Epidermal melanocyte (primary cell): ENCODE measurements around the gene KRTAP2-1.
"Not testable (repeated sequence)": the region's sequence is repeated elsewhere in the genome, so short reads cannot be mapped to it uniquely, and the experiment has no call there.

Experiments
- DNase-seq: peaks from one replicate; pipeline ENCODE4 v3.0.0; 2011; ENCODE audit warnings: low spot score; ENCODE audit not compliant: insufficient read length

The KRTAP2-1 gene, protein sequence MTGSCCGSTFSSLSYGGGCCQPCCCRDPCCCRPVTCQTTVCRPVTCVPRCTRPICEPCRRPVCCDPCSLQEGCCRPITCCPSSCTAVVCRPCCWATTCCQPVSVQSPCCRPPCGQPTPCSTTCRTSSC

DNA sequence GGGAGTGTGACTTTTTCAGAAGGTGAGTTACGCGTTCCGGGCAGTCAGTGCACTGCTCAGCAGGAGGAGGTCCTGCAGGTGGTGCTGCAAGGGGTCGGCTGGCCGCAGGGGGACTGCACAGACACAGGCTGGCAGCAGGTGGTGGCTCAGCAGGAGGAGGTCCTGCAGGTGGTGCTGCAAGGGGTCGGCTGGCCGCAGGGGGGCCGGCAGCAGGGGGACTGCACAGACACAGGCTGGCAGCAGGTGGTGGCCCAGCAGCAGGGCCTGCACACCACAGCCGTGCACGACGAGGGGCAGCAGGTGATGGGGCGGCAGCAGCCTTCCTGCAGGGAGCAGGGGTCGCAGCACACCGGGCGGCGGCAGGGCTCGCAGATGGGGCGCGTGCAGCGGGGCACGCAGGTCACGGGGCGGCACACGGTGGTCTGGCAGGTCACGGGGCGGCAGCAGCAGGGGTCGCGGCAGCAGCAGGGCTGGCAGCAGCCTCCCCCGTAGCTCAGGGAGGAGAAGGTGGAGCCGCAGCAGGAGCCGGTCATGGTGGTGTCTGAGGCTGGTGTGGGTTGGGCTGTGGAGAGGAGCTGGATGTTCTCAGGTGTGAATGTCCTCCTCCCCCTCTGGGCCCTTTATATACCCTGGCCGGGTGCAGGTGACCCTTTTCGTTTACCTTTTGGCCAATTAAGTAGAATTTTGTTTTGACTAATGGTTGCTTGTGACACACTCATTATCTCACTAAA lies at the start of gene KRTAP2-1:
TSS of gene KRTAP2-1 (minus strand) at position 582 of the 731 bp plus-strand sequence. CDS start at position 533, 49 bp downstream.
- DNase-seq, result not testable (repeated sequence)

DNA sequence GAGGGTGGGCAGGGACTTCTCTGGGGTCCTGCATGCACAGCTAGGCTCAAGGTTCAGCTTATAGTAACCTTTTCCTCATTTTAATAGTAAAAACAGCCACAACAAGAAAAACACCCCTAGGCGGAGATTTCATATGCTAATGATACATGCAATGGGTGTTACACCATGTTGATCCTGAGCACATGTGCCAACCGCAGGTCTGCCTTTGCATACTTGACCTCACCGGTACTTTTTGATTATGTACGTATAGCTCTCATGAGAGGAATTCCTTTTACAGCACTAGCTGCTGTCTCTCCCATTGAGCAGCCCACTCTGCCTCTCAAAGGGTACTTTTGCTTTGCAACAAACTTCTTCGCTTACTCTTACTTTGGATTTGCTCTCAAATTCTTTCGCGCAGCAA lies 48.9 kb upstream of the KRTAP2-1 start:
- no peak for DNase-seq

DNA sequence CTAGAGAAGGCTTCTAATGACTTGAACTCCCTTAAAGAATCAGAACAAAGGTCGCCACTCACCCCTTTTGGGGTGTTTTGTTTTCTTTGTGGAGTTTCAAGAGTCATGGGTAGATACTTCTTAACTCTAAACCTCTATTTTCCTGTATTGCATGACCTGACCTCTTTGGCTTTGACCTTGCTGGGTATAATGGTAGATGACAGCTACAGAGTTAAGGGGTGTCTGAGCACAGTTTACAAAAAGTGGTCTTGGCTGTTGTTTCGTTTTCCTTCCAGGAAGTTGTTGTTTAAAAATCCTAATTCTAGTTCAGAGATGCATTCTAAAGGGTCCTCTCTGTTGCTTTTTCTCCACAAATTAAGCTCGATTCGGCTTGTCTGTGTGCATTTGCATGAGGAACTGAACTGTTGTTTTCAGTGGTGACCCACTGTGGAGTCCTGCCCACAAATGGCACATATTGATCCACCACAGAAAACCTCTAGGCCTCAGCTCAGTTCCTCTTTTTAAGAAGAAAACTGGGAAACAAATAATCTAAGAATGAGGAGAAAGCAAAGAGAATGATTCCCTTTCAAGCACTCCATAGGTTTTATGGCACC lies 41.7 kb upstream of the KRTAP2-1 start:
- not testable (repeated sequence) for DNase-seq

DNA sequence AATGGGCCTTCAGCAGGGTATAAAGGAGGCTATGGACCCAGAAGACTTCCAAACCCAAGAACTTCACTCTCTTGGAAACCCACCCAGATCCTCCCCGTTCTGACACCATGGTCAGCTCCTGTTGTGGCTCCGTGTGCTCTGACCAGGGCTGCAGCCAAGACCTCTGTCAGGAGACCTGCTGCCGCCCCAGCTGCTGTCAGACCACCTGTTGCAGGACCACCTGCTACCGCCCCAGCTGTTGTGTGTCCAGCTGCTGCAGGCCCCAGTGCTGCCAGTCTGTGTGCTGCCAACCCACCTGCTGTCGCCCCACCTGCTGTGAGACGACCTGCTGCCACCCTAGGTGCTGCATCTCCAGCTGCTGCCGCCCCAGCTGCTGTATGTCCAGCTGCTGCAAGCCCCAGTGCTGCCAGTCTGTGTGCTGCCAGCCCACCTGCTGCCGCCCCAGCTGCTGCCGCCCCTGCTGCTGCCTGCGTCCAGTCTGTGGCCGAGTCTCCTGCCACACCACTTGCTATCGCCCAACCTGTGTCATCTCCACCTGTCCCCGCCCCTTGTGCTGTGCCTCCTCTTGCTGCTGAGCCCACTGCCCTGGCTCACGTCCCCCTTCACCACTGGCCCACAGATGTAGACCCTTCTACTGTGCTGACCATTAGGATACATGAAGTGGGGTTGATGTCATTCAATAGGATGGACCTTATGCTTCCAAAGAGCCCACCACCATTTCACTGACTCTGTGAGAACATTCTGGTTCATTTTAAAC lies 37.2 kb upstream of the KRTAP2-1 start, which contains the start of gene KRTAP4-7:
TSS of gene KRTAP4-7 (plus strand) at position 51 of the 757 bp plus-strand sequence. CDS start at position 108, 57 bp downstream.
- not testable (repeated sequence) for DNase-seq

DNA sequence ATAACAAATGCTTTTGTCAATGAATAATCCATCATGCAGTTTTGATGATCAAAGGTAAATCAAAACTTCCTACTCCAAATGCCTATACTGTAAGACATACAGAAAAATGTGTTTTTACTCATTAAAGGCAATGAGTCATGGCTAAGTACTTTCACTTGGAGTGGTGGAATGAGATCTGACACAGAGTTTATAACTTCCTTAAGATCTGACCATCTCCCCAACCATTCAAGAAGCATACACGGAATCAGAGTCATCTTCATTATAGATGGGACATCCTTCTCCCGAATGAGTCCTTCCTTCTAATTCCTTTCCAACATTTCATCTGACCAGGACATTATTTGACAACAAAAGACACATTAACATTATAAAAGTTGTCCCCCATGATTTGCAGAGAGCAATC lies 36.3 kb upstream of the KRTAP2-1 start:
- not testable (repeated sequence) for DNase-seq

DNA sequence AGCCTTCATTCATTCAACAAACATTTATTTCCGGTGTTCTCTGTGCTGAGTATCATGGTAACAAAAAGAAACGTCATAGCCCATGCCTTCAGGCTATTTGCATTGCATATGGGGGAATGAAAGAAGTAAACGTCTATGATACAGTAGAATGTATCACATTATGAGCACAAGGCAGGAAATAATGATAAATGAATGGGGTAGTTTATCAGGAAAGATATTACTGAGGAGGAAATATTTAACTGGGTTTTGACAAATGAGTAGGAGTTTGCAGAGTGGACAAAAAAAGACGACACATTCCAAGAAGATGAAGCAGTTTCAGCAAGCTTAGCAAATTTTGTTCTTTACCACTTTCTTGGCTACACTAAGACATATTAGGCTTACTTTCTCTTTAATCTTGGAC lies 35.5 kb upstream of the KRTAP2-1 start:
- DNase-seq, result no peak

DNA sequence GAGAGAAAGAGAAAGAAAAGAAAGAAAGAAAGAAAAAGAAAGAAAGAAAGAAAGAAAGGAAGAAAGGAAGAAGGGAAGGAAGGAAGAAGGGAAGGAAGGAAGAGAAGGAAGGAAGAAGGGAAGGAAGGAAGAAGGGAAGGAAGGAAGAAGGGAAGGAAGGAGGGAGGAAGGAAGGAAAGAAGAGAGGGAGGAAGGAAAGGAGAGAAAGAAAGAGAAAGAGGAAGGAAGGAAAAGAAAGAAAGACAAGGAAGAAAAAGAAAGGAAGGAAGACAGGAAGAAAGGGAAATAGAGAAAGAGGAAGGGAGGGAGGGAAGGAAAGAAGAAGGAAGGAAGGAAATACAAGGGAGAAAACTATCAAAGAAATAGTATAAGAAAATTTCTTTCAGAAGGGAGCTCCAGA lies 29.7 kb upstream of the KRTAP2-1 start:
- no peak for DNase-seq

DNA sequence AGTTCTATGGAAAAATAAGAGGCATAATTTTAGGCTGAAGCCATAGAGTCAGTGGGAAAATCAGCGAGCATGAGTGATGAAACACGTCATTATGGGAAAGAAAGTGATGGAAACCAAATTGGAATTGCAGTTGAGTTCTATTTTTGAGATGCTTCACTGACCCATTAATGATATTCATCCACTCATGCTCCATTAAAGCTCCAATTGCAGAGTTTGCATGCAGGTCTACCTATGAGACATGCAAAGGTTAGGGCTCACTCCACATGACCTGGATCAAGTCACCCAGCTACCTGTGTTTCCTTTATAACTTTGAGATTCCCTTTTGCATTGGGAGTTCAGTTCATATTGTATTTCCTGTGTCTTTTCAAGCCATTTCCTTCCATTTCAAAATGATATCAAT lies 26.6 kb upstream of the KRTAP2-1 start:
- no peak for DNase-seq

DNA sequence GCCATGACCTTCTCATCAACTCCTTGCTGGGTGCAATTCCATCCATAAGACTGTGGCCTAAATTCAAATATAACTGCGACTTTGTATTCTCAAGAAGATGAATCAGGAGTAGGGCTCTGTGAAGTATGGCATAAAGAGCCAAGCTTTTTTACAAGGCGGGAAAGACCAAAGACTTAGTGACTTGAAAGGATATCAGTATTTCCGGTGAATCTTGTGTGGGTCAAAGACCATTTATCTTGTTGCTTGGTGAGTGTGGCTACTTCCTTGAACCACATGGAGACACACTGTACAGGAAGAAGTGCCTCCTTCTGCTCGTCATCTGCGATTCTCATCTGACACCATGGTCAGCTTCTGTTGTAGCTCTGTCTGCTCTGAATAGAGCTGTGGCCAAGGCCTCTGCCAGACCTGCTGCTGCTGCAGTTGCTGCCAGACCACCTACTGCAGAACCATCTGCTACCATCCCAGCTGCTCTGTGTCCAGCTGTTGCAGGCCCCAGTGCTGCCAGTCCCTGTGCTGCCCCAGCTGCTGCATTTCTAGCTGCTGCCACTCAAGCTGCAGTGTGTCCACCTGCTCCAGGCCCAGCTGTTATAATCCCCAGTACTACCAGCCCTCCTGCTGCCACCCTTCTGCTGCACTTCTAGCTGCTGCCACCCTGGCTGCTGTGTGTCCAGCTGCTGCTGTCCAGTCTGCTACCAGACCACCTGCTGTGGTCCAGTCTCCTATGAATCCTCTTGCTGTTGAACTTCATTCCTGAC lies 24.7 kb upstream of the KRTAP2-1 start:
- DNase-seq, result no peak

DNA sequence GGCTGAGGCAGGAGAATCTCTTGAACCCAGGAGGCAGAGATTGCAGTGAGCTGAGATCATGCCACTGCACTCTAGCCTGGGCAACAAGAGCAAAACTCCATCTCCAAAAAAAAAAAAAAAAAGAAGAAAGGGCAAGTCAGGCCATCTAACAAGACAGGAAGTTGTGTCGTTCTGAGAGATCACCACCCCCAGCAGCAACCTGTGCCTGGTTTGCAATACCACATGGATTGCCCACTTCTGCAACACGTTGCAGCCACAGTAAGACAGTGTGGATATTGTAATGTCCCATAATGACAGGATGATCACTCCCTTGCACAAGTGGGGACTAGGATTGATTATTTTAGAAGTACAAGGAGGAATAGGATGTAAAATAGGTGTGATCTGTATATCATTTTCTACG lies 21.9 kb upstream of the KRTAP2-1 start:
- DNase-seq, result no peak

DNA sequence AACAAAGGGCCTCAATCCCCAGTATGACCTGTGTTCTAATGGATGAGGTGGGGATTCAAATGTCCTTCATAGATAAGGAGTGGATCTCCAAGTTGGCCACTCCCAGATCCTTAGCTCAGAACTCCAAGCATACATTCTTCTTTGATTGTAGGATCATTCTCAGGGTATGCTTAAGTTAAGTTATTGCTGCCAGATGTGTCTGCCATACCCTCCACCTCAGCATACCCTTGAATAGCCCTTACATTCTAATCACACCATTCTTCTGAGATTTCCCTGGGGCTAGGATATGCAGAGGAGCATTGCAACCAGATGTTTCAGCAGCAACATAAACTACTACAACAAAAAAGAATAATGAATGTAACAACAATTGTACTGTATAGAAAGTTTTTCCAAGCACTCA lies 20.2 kb upstream of the KRTAP2-1 start:
- no peak for DNase-seq

DNA sequence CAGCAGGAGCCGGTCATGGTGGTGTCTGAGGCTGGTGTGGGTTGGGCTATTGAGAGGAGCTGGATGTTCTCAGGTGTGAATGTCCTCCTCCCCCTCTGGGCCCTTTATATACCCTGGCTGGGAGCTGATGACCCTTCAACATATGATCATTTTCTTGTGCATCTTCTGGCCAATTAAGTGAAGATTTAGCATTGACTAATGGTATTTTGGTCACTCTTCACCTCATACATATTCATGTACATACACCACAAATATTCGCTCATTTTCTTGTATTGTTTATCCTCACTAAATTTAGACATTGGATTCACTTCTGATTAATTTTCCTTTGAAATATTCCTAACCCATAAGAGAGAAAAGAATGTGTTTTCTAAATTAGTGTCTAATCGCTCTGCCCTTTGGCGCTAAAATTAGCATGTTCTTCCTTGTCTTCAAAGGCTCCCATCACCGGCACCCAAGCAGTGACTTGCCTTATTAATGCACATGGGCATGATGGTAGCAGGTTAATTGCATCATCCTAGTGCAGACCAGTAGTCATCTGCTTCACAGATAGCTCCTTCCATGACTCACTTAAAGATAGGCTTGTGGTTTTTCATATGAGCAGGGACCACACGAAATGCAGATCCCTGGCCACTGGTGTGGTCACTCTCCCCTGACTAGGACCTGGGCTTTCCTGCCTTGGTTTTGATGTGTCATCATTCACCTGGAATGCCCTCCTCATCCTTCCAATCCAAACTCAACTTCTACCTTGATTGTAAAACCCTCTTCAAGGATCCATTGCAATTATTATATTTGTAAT lies 18.9 kb upstream of the KRTAP2-1 start, which contains the start of gene KRTAP2-4:
TSS of gene KRTAP2-4 (minus strand) at position 51 of the 796 bp plus-strand sequence. CDS start at position 17, 34 bp downstream.
- no peak for DNase-seq

DNA sequence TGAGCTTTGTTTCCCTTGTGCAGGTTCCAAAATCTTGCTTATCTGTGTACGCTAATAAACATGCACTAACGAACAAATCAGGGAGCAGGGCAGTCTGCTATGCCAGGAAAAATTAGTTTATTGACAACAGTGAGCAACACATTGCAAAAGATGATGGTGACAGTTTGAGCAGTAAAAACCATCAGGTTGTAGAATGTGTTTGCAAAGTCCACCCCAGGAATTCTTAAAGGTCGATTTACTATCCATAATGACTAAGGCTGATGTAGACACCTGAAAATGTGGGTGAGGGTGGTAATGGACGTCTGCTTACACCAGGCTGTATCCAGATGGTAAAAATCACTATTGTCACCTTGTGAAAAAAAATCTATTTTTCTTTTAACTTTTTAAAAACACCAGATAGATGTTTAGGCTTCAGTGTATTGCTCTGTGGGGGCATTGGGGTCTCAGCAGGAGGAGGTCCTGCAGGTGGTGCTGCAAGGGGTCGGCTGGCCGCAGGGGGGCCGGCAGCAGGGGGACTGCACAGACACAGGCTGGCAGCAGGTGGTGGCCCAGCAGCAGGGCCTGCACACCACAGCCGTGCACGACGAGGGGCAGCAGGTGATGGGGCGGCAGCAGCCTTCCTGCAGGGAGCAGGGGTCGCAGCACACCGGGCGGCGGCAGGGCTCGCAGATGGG lies 18.0 kb upstream of the KRTAP2-1 start:
- not testable (repeated sequence) for DNase-seq

DNA sequence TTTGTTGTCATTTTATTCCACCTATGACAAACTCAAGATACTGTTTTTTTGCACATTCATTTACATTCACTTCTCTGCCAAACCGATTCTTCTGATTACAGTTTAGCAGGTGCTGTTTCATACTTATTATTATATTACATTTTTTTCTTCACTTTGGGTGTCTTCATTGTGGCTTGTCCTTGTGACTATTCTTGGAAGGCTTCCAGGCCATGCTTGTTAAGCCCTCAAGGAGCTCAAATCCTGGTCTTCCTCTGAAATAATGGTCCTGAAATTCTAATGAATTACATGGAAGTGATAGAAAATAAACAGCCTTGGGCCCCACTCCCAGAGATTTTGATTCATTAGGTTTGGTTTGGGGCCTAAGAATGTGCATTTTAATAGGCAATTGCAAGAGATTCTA lies 17.2 kb upstream of the KRTAP2-1 start:
- DNase-seq, result no peak

DNA sequence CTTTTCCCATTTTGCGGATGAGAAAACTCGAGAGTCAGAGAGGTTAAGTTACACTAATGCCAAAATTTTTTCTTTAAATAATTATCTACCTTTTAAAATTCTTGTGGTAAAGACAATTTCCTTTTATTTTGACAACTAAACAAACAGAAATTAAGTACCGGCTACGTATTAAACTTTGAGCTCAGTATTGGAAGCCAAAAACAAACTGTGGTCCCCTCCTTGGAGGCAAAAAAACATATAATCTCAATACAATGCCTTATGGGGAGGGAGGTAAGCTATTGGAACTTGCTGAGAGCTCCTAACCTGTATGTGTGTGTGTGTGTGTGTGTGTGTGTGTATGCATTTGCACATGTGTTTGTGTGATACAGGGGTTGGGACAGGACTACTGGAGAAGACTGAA lies 16.3 kb upstream of the KRTAP2-1 start:
- DNase-seq, result no peak

DNA sequence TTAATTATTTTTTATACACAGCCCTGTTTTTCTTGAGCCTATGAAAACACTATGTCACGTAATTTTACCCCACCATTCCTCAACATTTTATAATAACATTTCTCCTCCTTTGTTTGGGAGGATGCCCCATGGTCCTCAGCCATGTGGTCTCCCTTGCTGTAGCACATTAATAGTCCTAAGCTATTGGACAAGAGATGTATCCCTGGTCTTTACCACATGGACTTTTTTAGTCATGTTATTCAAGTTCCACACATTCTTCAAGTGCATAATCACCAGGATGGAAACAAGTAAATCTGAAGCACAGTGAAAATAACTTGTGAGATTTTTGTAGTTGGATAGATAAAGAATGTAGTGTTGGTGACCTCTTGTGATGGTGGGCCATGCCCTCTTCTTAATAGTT lies 14.8 kb upstream of the KRTAP2-1 start:
- DNase-seq, result peak; percentile 48

DNA sequence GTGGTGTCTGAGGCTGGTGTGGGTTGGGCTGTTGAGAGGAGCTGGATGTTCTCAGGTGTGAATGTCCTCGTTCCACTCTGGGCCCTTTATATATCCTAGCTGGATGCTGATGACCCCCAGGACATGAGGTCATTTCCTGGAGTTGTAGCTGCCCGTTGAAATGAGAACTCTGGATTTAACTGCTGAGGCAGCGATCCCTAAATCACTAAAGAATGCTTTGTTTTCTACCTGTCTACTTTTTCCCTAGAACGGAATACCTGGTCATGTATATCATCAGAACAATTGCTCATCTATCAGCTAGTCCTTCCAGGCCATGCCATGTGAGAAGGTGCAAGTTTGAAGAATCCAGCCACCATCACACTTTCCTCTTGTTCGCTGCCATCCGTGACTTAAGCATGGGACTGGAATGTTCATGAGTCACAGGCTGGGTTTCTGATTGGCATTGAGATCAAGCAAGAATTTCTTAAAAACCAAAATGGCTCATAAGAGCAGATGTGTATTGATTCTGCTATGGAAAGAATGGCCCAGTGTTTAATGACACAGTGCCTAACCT lies 13.0 kb upstream of the KRTAP2-1 start, which contains the start of gene KRTAP2-3:
TSS of gene KRTAP2-3 (minus strand) at position 63 of the 553 bp plus-strand sequence. CDS start 64 bp downstream, outside the sequence.
- DNase-seq, result peak; percentile 71

DNA sequence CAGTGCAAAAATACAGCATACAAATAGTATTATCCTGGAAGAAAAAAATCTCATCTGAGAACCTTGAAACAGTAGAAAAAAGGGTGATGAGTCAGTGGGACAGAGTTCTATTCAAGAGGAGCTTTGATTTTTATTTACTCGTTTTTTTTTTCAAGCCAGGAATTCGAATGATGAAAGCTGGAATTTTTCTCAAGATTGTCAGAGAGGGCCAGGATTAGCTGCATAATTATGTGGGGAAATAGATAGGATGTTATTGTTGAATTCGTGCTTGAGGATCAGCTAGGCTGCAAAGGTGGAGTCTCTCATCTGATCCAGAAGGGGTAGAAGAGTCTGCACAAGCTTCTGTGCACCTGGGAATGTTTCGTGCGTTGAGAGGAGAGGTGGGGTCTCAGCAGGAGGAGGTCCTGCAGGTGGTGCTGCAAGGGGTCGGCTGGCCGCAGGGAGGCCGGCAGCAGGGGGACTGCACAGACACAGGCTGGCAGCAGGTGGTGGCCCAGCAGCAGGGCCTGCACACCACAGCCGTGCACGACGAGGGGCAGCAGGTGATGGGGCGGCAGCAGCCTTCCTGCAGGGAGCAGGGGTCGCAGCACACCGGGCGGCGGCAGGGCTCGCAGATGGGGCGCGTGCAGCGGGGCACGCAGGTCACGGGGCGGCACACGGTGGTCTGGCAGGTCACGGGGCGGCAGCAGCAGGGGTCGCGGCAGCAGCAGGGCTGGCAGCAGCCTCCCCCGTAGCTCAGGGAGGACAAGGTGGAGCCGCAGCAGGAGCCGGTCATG lies 12.3 kb upstream of the KRTAP2-1 start:
- not testable (repeated sequence) for DNase-seq
